Activated CD4-positive, alpha-beta T cell treated with anti-CD3 and anti-CD28 coated beads, Interleukin-2, amount 50 U/mL, for 4 hours (primary cell): Measurements from ENCODE around the gene ZNF544.
"Not testable (repeated sequence)": the region's sequence is repeated elsewhere in the genome, so short reads cannot be mapped to it uniquely, and the experiment has no call there.

Source experiments
- DNase-seq, 2 experiments: peaks; one replicate each; pipeline ENCODE4 v3.0.0-alpha.2; 2020

ZNF544 gene

DNA sequence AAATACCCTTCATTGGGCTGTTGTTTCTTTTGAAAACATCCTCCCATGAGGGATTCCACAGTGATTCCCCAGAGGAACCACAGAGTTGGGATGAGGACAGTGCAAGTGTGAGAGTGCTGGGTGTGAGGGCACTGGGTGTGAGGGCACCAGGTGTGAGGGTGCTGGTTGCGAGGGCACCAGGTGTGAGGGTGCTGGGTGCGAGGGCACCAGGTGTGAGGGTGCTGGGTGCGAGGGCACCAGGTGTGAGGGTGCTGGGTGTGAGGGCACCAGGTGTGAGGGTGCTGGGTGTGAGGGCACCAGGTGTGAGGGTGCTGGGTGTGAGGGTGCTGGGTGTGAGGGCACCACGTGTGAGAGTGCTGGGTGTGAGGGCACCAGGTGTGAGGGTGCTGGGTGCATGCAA is 29.5 kb downstream of the ZNF544 start:
- DNase-seq = not testable (repeated sequence)

DNA sequence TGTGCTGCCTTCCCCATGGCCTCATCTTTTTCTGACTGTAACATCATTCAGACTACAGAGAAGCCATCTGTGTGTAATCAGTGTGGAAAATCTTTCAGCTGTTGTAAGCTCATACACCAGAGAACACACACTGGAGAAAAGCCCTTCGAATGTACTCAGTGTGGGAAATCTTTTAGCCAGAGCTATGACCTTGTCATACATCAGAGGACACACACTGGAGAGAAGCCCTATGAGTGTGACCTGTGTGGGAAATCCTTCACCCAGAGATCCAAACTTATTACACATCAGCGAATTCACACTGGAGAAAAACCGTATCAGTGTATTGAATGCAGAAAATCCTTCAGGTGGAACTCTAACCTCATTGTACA is 32.9 kb downstream of the ZNF544 start:
- DNase-seq = no peak

DNA sequence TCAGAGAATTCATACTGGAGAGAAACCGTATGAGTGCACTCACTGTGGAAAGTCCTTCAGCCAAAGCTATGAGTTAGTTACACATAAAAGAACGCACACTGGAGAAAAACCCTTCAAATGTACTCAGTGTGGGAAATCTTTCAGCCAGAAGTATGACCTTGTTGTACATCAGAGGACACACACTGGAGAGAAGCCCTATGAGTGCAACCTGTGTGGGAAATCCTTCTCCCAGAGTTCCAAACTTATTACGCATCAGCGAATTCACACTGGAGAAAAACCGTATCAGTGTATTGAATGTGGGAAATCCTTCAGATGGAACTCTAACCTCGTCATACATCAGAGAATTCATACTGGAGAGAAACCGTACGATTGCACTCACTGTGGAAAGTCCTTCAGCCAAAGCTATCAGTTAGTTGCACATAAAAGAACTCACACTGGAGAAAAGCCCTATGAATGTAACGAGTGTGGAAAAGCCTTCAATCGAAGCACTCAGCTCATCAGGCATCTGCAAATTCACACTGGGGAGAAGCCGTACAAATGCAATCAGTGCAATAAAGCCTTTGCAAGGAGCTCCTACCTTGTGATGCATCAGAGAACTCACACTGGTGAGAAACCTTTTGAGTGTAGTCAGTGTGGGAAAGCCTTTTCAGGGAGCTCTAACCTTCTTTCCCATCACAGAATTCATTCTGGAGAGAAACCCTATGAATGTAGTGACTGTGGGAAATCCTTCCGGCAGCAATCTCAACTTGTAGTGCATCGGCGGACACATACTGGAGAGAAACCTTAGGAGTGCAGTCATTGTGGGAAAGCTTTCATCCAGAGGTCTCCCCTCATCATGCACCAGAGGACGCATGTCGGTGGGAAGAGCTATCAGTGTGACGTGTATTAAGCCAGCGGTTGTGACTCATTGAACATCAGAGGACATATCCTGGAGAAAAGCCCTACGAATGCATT is 33.5 kb downstream of the ZNF544 start:
- no peak for DNase-seq

DNA sequence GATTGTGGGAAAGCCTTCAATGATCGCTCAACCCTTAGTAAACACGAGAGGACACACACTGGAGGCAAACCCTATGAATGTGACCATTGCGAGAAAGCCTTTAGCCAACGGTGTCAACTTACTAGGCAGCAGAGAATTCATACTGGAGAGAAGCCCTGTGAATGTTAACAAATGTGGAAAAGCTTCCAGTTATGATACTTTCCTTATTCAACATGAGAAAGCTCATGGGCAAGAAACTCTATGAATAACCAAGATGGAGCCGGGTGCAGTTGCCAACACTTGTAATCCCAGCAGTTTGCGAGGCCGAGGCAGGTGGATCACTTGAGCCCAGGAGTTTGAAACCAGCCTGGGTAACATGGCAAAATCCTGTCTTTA is 34.2 kb downstream of the ZNF544 start:
- DNase-seq = no peak

DNA sequence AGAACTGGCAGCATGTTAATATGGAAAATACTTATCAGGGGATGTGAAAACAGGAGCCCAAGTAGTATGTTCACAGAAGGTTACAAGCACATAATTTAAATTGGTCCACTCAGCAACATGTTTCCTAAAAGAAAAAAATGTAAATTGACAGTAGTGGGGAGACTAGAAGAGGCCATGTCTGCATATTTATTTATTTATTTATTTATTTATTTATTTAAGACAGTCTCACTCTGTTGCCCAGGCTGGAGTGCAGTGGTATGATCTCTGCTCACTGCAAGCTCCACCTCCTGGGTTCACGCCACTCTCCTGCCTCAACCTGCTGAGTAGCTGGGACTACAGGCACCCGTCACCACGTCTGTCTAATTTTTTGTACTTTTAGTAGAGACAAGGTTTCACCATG is 36.4 kb downstream of the ZNF544 start:
- DNase-seq = no peak

DNA sequence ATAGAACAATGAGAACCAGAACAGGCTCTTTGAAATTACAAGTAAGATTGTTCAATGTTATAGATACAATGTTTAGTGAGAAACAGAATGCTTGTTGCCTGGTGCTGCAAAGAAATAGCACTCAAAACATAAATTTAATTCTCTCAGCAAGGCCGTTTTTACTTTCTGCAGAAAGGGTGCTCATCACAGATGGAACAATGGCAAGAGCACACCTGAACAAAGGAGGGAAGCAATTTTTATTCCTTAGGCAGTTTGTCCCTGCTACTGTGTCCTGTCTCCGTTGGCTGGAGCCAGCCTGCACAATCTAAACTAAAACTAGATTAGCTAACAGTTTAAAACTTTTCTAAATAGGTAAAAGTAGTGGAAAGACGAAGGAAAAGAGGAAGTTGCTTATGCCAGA is 39.6 kb downstream of the ZNF544 start:
- no peak for DNase-seq

DNA sequence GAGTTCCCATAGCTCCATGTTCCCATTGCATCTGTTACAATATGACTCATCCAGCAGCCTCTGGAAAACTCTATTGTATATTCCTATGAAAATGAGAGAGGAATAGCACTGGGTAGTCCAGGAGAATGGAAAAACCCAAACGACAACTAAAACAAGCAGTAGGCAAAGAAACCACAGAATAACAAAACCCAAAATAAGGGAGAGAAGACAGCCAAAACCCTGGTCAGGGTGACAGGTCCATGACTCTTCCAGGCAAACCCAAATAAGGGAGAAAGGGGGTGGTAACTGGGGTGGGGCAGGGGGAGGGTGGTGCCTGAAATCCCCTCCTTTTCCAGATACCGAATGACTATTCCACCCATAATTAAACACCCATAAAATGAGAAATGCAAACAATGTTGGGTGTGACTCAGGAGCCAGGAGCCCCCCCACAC is 46.1 kb downstream of the ZNF544 start:
- DNase-seq = no peak

DNA sequence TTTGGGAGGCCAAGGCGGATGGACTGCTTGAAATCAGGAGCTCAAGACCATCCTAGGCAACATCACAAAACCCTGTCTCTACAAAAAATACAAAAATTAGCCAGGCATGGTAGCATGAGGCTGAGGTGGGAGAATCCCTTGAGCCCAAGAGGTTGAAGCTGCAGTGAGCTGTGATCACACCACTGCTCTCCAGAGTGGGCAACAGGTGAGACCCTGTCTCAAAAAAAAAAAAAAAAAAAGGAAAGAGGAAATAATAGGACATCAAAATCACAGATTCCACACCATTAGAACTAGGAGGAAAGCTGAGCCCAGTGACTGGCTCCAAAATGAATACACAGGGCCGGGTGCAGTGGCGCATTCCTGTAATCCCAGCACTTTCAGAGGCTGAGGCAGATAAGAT is 46.9 kb downstream of the ZNF544 start:
- DNase-seq = no peak

DNA sequence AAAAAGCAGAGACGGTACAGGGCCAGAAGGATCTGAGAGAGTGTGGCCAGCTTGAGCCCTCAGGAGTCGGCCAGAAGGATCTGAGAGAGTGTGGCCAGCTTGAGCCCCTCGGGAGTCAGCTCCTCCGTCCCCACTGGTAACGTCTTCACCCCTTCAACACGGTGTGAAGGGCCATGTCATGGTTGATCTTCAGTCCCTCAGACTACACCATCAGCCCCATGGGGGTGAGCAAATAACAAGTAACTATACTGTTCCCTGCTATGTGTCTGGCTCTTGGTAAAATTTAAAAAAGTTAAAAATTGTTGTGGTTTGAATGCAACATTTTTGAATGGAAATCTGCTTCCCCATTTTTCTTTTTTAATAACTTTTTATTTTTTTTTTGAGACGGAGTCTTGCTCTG is 48.5 kb downstream of the ZNF544 start:
- no peak for DNase-seq

DNA sequence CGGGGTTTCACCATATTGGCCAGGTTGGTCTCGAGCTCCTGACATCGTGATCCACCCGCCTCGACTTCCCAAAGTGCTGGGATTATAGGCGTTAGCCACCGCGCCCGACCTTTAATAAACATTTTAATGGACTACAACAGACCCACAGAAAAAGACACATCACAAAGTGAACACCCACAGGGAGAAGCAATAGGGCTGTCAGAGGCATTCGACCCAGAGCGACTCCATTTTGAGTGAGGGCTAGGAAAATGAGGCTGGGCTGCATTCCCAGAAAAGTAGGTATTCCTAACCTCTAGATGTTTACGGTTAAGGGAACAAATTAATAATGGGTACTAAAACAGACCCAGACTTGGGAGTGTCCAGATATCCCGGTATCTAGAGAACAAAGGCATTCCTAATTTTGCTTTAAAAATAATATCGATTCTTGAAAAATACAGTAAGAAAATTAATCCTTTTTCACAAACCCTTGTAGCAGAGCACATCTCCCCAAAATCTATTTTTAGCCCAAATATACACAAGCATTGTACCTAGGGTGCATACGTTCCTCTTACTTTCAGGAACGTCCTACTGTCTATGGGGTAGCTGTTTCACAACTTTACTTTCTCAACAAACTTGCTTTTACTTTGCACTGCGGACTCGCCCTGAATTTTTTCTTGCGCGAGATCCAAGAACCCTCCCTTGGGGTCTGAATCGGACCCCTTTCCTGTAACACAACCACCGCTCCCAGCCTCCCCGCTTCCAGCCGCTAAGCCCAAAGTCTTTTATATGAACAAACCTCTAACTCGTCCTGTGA is 49.2 kb downstream of the ZNF544 start:
- no peak for DNase-seq

DNA sequence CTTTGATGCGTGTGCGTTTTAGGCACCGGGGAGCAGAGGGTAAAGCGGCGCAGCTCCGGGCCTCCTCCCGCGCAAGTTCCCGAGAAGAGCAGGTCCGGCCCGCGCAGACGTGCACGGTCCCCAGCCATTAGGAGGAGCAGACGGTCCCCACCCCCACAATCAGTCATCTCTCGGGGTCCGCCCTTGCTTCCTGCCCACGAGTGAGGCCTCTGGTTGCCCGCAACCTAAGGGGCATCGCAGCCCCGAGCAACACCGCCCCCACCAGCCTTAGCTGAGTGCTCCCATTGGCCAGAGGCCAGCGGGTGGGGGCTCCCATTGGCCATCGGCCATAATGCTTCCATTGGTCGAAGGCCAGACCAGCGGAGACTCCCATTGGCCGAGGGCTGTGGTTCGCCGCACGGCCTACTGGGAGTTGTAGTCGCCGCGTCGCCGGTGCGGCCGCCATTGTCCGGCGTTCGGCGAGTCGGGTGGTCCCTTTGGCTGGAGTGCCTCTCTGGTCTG is 49.9 kb downstream of the ZNF544 start, which contains the start of gene ZNF8:
ZNF8 (plus strand) TSS at position 415 of the 501 bp plus-strand sequence. CDS start 127 bp downstream, outside the sequence.
- DNase-seq = peak; percentile 95

DNA sequence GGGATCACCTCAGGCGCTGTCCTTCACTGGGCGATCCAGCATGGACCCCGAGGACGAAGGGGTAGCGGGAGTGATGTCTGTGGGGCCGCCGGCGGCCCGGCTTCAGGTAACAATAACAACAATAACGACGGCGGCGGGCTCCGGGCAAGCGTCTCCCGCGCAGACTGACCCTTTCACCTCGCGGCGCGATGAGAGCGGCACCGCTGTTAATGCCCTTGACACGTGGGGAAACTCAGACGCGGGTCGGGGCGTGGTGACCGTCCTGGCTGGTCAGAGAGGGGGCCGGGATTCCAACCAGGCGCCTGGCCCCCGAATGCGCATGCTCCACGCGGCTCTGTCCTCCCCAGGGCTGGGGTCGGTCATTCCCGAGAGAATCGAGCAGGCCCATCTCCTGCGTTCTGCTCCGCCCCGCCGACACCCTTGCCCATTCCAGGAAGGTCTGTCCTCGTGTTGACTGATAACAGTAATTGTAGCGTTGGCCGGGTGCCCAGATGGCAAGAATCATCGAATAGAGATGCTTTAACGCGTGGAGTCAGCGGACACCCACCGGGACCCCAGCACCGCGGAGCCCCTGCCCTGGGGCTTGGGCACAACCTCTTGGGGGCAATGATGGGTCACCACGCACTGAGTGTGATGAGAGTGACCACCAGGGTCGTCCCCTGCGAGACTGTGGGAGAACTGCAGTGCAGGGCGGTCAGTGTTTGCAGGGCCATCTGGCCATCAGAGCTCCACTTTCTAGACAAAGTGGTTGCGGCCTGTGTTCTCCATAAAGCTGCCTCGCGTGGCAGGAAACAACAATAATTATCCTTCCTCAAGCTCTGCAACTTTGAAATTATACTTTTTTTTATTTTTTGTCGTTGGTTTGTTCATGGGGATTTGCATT is 50.6 kb downstream of the ZNF544 start:
- DNase-seq = peak; percentile 14 to 20

DNA sequence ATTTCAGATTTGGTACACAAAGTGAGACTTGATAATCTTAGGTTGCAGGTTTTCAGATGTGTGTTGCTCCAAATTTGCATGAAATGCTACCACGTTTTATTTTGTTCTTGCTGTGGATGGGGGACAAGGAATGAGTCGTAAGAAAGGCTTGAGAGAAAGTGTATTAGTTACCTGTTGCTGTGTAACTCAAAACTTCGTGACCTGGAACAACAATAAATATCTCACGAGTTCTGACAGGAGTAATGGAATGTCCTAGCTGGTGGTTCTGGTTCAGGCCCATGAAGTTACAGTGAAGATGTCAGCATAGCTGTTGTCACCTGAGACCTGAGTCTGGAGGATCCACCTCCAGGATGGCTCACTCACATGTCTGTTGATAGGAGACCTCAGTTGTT is 51.2 kb downstream of the ZNF544 start:
- no peak for DNase-seq

DNA sequence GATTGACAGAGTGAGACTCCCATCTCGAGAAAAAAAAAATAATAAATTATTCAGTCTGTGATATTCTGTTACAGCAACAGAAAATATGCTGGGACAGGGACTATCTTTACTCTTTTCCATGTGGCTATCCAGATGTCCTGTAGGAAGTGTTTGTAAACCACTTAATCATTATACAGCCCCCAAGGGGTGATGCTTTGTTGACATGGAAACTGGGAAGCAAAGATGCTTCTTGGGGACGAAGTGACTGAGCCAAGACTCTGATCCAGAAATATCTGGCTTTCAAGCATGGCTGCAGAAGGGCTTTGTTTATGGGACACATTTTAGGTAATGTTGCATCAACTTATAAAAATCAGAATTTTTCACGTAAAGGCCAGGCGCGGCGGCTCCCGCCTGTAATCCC is 55.5 kb downstream of the ZNF544 start:
- DNase-seq = no peak

DNA sequence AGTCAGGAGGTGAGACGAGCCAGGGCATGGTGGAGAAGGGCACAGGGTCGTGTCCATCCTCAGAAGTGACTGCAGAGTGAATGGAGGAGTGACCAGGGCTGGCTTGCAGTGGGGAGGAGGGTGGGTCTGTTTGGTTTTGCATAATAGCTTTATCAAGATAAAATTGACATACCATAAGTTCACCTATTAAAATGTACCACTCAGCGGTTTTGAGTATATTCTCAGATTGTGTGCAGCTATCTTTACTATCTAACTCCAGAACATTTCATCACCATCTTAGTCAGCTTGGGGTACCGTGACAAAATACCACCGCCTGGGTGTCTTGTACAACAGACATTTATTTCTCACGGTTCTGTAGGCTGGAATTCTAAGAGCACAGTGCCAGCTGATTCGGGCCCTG is 63.2 kb downstream of the ZNF544 start:
- no peak for DNase-seq

DNA sequence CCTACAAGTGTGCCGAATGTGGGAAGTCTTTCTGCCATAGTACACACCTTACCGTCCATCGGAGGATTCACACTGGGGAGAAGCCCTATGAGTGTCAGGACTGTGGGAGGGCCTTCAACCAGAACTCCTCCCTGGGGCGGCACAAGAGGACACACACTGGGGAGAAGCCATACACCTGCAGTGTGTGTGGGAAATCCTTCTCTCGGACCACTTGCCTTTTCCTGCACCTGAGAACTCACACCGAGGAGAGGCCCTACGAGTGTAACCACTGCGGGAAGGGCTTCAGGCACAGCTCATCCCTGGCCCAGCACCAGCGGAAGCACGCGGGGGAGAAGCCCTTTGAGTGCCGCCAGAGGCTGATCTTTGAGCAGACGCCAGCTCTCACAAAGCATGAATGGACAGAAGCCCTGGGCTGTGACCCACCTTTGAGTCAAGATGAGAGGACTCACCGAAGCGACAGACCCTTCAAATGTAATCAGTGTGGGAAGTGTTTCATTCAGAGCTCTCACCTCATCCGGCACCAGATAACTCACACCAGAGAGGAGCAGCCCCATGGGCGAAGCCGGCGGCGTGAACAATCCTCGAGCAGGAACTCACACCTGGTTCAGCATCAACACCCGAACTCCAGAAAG is 66.1 kb downstream of the ZNF544 start:
- no peak for DNase-seq

DNA sequence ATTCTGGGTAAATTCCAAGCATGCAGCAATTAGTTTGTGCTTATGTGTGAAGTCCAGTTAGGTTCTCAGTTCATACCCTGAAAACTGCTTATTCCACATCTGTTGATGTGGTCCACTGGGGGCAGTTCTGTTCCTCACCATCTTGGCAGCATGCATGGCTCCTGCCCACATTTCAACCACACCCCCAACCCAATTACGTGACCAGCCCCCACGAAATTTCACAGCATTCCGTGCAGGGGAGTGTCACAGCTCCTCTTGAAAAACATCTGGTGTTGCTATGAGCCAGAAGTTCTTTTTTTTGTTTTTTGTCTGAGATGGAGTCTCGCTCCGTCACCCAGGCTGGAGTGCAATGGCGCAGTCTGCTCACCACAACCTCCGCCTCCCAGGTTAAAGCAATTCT is 67.4 kb downstream of the ZNF544 start:
- DNase-seq = no peak

DNA sequence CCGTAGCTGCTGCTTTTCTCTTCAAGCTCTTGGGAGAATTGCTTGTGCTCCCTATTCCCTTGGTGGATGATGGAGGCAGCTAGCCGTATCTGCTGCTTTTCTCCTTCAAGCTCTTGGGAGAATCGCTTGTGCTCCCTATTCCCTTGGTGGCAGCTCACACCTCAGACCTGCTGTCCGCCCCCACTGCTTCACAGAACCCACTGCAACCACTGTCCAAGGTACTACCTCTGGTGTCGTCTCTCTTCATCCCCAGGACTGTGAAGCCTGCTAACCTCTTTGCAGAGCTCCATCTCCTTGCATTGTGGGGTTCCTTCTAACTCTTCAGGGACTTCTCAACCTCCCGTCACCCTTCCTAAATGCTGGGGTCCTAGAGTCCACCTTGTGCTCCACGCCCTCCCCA is 71.9 kb downstream of the ZNF544 start:
- no peak for DNase-seq

DNA sequence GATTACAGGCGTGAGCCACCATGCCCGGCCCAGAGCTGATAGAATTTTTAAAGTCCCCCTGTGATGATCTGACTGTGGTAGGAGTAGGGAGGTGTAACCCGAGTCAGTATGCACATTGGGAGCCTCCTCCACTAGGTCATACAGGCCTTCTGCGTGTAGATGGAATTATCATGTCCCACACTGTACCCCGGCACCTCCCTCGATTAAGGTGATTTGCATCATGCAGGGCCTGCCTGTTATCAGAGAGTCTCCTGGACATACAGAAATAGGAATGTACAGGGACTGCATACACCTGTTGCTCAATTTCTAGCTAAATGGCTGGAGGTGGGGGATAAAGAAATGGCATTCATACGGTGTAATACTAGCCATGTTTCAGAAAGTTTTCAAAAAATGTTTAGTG is 75.5 kb downstream of the ZNF544 start:
- DNase-seq = no peak

DNA sequence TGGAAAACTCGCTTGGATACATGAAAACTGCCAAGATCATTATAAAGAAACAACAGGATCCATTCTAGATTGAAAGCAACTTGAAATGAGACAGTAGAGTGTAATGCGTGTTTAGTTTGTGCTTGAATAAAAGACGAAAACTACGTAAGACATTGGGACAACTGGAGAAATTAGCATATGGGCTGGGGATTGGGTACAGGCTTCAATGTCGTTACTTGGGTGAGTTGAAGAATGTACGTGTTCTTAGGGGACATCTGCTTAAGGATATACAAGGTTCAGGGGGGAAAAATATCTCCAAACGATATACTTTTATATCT is 76.0 kb downstream of the ZNF544 start:
- no peak for DNase-seq

DNA sequence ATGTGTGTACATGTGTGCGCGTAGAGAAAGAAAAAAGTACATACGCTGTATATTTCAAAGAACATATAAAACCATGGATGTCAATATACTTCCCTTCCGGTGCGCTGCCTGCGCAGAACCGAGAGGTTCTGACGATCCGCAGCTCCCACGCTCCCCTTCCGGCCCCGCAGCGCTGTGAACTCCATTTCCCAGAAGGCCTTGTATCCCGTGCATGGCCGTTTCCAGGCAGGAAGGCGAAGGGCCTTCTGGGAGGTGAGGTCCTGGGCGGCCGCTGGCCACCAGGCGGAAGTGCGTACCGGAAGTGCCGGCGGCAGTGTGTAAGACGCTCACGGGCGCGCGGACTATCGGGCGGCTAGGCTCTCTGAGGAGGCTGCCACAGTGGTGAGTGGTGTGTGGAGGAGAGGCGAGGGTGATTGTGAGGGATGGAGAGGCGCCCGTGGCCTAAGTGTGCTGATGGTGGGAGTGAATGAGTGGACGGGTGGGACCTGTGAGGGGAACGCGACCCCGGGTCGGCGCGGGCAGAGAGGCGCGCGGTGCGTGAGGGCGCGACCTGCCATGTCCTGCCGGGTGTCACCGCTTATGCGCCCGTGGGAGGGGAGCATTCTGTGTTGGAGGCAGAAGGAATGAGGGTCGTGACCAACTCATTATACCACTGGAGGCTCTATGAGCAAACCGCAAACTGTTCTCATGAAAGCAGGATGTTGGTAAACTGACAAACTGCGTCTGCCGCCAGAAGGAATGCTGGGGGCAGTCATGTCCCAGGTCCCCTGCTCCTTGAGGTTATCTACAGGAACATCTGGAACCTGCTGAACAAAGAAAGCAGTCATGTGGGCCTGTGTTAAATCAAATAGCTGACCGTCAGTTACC is 76.6 kb downstream of the ZNF544 start, which contains the start of gene ERVK3-1:
ERVK3-1 (plus strand) TSS at position 313 of the 867 bp plus-strand sequence. CDS start 6,792 bp downstream, outside the sequence.
- DNase-seq = peak; percentile 88 to 91
